CD4-positive, alpha-beta T cell treated with Interleukin-21 for 1 hour (primary cell): ENCODE measurements around the gene POLE.

Experiments
- DNase-seq: peaks from one replicate; pipeline ENCODE4 v3.0.0-alpha.2; 2020

The POLE gene

GRCh38 chr12:132675757-132676432, 11.2 kb downstream of the POLE start:
- DNase-seq: no peak

GRCh38 chr12:132674561-132674960, 12.6 kb downstream of the POLE start:
- DNase-seq: no peak

GRCh38 chr12:132673288-132674179, 13.6 kb downstream of the POLE start:
- DNase-seq: no peak

GRCh38 chr12:132672678-132673077, 14.5 kb downstream of the POLE start:
- DNase-seq: no peak

- no peak for DNase-seq
These were observed 15.0 kb downstream of the POLE start for GRCh38 chr12:132672116-132672515.

- no peak for DNase-seq
These were observed 17.8 kb downstream of the POLE start for GRCh38 chr12:132669166-132669879.

GRCh38 chr12:132668191-132669088, 18.7 kb downstream of the POLE start:
- no peak for DNase-seq

- no peak for DNase-seq
These were observed 21.3 kb downstream of the POLE start for GRCh38 chr12:132665794-132666193.

- no peak for DNase-seq
These were observed 22.0 kb downstream of the POLE start for GRCh38 chr12:132665149-132665491.

GRCh38 chr12:132664206-132665148, 22.7 kb downstream of the POLE start:
- no peak for DNase-seq

GRCh38 chr12:132662901-132663755, 24.0 kb downstream of the POLE start:
- DNase-seq: no peak

- DNase-seq: no peak
These were observed 25.2 kb downstream of the POLE start for GRCh38 chr12:132661972-132662371.

- no peak for DNase-seq
These were observed 26.1 kb downstream of the POLE start for GRCh38 chr12:132660996-132661395.

- DNase-seq: no peak
These were observed 27.1 kb downstream of the POLE start for GRCh38 chr12:132660052-132660451.

- DNase-seq: no peak
These were observed 28.0 kb downstream of the POLE start for GRCh38 chr12:132659146-132659545.

- no peak for DNase-seq
These were observed 28.8 kb downstream of the POLE start for GRCh38 chr12:132658149-132658894.

- no peak for DNase-seq
These were observed 30.0 kb downstream of the POLE start for GRCh38 chr12:132657004-132657727.

- no peak for DNase-seq
These were observed 33.4 kb downstream of the POLE start for GRCh38 chr12:132653567-132654290.
